IMR-90 (cell line): ENCODE data around the gene RIBC1. TPM values are rescaled to one million over a fixed set of nuclear protein-coding genes. Genes with fewer than 3 reads are reported as not detected.

Experiments used
- ATAC-seq: fragments of 200-7000 bp; cut with Tn5 transposase; 2 replicates; pipeline ENCODE4 v1.9.1; 2020; ENCODE audit warnings: low read depth, mild to moderate bottlenecking, moderate library complexity
- BruUV-seq: library from RNA; stranded (reverse); fragments of 400-500 nt; replicated peaks from 2 replicates; lab custom pipeline; 2021; lab: Mats Ljungman, UMichigan
- CTCF ChIA-PET: fragments of 300-600 bp; formaldehyde crosslinking; extraction: SDS; loops from one replicate; lab custom pipeline; 2021; ENCODE audit warnings: antibody characterized with exemption; lab: Yijun Ruan, JAX
- POLR2A ChIA-PET: fragments of 300-600 bp; sonication (Branson Sonifier 250); formaldehyde crosslinking; loops from one replicate; lab custom pipeline; 2022; ENCODE audit warnings: antibody characterized with exemption; ENCODE audit not compliant: unreplicated experiment; lab: Charles Lee
- DNase-seq: peaks from one replicate; pipeline ENCODE4 v3.0.0; 2013
- H2AFZ ChIP-seq: replicated peaks from 2 replicates; pipeline ENCODE3; 2013; ENCODE audit warnings: low read length, mild to moderate bottlenecking; ENCODE audit not compliant: poor library complexity
- H2AK5ac ChIP-seq: 2 replicates; pipeline ENCODE4 v1.6.1; 2013; ENCODE audit warnings: low read depth, low read length, inconsistent platforms
- H2AK9ac ChIP-seq: replicated peaks from 2 replicates; pipeline ENCODE3; 2013; ENCODE audit warnings: mild to moderate bottlenecking, low read depth, low read length, moderate library complexity; ENCODE audit not compliant: poor library complexity
- H2BK120ac ChIP-seq: 2 replicates; pipeline ENCODE4 v1.6.1; 2013; ENCODE audit warnings: low read depth, low read length, inconsistent platforms
- H2BK15ac ChIP-seq: 3 replicates; pipeline ENCODE4 v1.6.1; 2013; ENCODE audit warnings: low read depth, low read length, inconsistent platforms
- H2BK20ac ChIP-seq: 2 replicates; pipeline ENCODE4 v1.6.1; 2013; ENCODE audit warnings: low read depth, mild to moderate bottlenecking, inconsistent platforms, low read length, moderate library complexity
- H2BK5ac ChIP-seq: 2 replicates; pipeline ENCODE4 v1.6.1; 2013; ENCODE audit warnings: mild to moderate bottlenecking, low read depth, low read length, inconsistent platforms; ENCODE audit not compliant: poor library complexity, severe bottlenecking
- H3K14ac ChIP-seq: replicated peaks from 2 replicates; pipeline ENCODE4 v1.6.1; 2013; ENCODE audit warnings: low read depth, low read length, inconsistent platforms
- H3K18ac ChIP-seq: 2 replicates; pipeline ENCODE4 v1.6.1; 2013; ENCODE audit warnings: low read depth, low read length, control low read depth
- H3K23ac ChIP-seq: 2 replicates; pipeline ENCODE4 v1.6.1; 2013; ENCODE audit warnings: low read depth, low read length, inconsistent platforms
- H3K27ac ChIP-seq: 2 replicates; pipeline ENCODE4 v1.5.1; 2013; ENCODE audit warnings: mild to moderate bottlenecking, control low read depth, low read length; ENCODE audit not compliant: insufficient read depth
- H3K27me3 ChIP-seq: 2 replicates; pipeline ENCODE4 v1.6.1; 2013; ENCODE audit warnings: low read length; ENCODE audit not compliant: control insufficient read depth, insufficient read depth
- H3K36me3 ChIP-seq: 2 replicates; pipeline ENCODE4 v1.6.1; 2013; ENCODE audit warnings: low read length, mixed read lengths; ENCODE audit not compliant: control insufficient read depth, insufficient read depth
- H3K4ac ChIP-seq: 2 replicates; pipeline ENCODE4 v1.6.1; 2013; ENCODE audit warnings: low read depth, low read length, inconsistent platforms
- H3K4me1 ChIP-seq: 2 replicates; pipeline ENCODE4 v1.6.1; 2013; ENCODE audit warnings: low read length, mixed read lengths; ENCODE audit not compliant: control insufficient read depth, insufficient read depth
- H3K4me2 ChIP-seq: 2 replicates; pipeline ENCODE4 v1.6.1; 2013; ENCODE audit warnings: low read depth, mild to moderate bottlenecking, control low read depth, low read length, moderate library complexity
- H3K4me3 ChIP-seq: 2 replicates; pipeline ENCODE4 v1.5.1; 2013; ENCODE audit warnings: low read depth, mild to moderate bottlenecking, control low read depth, low read length, moderate library complexity; ENCODE audit not compliant: insufficient read depth
- H3K56ac ChIP-seq: 2 replicates; pipeline ENCODE4 v1.6.1; 2013; ENCODE audit warnings: low read length, inconsistent platforms; ENCODE audit not compliant: insufficient read depth; ENCODE audit errors: extremely low read depth
- H3K79me1 ChIP-seq, 2 experiments: 2 replicates each; pipeline ENCODE4 v1.6.1; 2013; ENCODE audit warnings: low read length in 2 of 2, inconsistent platforms in 1 of 2, low read depth in 1 of 2
- H3K9ac ChIP-seq: 2 replicates; pipeline ENCODE4 v1.6.1; 2013; ENCODE audit warnings: low read depth, low read length, control low read depth
- H3K9me1 ChIP-seq: 2 replicates; pipeline ENCODE4 v1.6.1; 2013; ENCODE audit warnings: low read length, inconsistent platforms; ENCODE audit not compliant: insufficient read depth
- H3K9me3 ChIP-seq: 2 replicates; pipeline ENCODE4 v1.6.1; 2013; ENCODE audit warnings: low read length; ENCODE audit not compliant: control insufficient read depth, insufficient read depth
- H4K20me1 ChIP-seq: 2 replicates; pipeline ENCODE4 v1.6.1; 2013; ENCODE audit warnings: low read length, inconsistent platforms; ENCODE audit not compliant: insufficient read depth
- H4K5ac ChIP-seq: 2 replicates; pipeline ENCODE4 v1.6.1; 2013; ENCODE audit warnings: mild to moderate bottlenecking, low read depth, low read length, control low read depth
- H4K8ac ChIP-seq, 2 experiments: 2 replicates each; pipeline ENCODE4 v1.6.1; 2013; ENCODE audit warnings: low read depth in 2 of 2, low read length in 2 of 2, control low read depth in 1 of 2, inconsistent platforms in 1 of 2
- H4K91ac ChIP-seq: 2 replicates; pipeline ENCODE4 v1.6.1; 2013; ENCODE audit warnings: low read depth, low read length, inconsistent platforms; ENCODE audit not compliant: insufficient read depth
- CEBPB ChIP-seq: IDR thresholded peaks from 2 replicates; pipeline ENCODE4 v1.6.1; 2012; ENCODE audit warnings: low read depth, low read length, improper control_type of control experiment
- MXI1 ChIP-seq: IDR thresholded peaks from 2 replicates; pipeline ENCODE4 v1.6.1; 2012; ENCODE audit warnings: low read depth, mild to moderate bottlenecking, low read length, moderate library complexity, borderline replicate concordance
- WGBS, 2 experiments: methylation state at CpG; one replicate each; pipeline versions ENCODE4 v1.1.5 to v1.1.7; 2013; ENCODE audit warnings: missing lambda C conversion rate in 2 of 2; ENCODE audit not compliant: insufficient read length in 1 of 2; ENCODE audit errors: extremely low coverage in 2 of 2; 5-methylcytosine and 5-hydroxymethylcytosine counted together
- dilution Hi-C: fragments of 300-500 bp; cut with HindIII; formaldehyde crosslinking; loops from one replicate; pipeline ENCODE4 v1.14.3; 2018; ENCODE audit warnings: low sequenced_read_pairs; ENCODE audit not compliant: unreplicated experiment
- in situ Hi-C: fragments of 300-500 bp; cut with MboI; formaldehyde crosslinking; loops from 3 replicates; pipeline ENCODE4 v1.14.3; 2019; ENCODE audit warnings: low sequenced_read_pairs, inconsistent platforms, mixed read lengths
- intact Hi-C: fragments of 100-400 bp; cut with micrococcal nuclease; formaldehyde crosslinking; loops from 2 replicates; pipeline ENCODE4 v1.10.0; 2022
- polyA plus RNA-seq, 3 experiments: library from polyadenylated mRNA; depleted of rRNA; stranded (reverse); fragments of >200 nt; gene quantifications; 2 replicates each; pipeline ENCODE4 v1.2.3, GENCODE V29; 2012; ENCODE audit warnings: low replicate concordance in 1 of 3
- total RNA-seq: library from RNA; depleted of rRNA; stranded (reverse); fragments of >200 nt; gene quantifications from 2 replicates; pipeline ENCODE4 v1.2.3, GENCODE V29; 2012

The RIBC1 gene
- total and polyA plus RNA-seq, 2 of the 4 experiments (the other 2 are of a cell fraction) = 0.31 to 0.36 TPM

DNA sequence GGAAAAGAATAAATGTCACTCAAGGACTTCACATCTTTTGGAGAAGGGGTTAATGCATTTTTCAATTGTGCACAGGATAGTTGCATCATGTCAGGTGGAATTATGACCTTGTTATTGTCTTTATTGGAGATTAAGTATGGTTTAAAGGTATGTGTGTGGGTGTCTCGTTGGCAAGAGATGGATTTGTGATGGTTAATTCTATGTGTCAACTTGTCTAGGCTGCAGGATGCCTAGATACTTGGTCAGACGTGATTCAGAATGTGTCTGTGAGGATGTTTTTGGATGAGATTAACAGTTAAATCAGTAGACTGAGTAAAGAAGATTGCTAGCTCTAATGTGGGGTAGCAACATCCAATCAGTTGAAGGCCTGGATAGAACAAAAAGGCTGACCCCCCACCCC lies 53.7 kb downstream of the RIBC1 start:
- no peak overlapping the region for H4K91ac ChIP-seq
- BruUV-seq = no TSS peak
- DNase-seq = peak; percentile 72
- H3K4ac ChIP-seq = no peak overlapping the region
- intact Hi-C loops (no loop called here), in situ Hi-C loops (no loop called here), dilution Hi-C loops (no loop called here)
- H3K27ac ChIP-seq = no peak overlapping the region
- no peak overlapping the region for H4K8ac ChIP-seq
- TF ChIP-seq MXI1 (no peak), CEBPB (peak; percentile 78)
- no peak overlapping the region for H3K14ac ChIP-seq
- H3K56ac ChIP-seq = no peak overlapping the region
- H4K5ac ChIP-seq = no peak overlapping the region
- no CpG with 5 or more reads among the region's 2 CpGs for WGBS, 2 experiments
- H3K79me1 ChIP-seq = no peaks in the 10 kb centered on the region
- no peak overlapping the region for H3K18ac ChIP-seq
- ChIA-PET CTCF (no interaction called here), POLR2A (no interaction called here)
- H2AFZ ChIP-seq = no peak overlapping the region
- no peak overlapping the region for H2AK5ac ChIP-seq
- H3K4me2 ChIP-seq = no peak overlapping the region
- H2BK20ac ChIP-seq = no peak overlapping the region
- H2BK15ac ChIP-seq = no peak overlapping the region
- no peak overlapping the region for H3K4me3 ChIP-seq
- H3K27me3 ChIP-seq = peaks cover 31% of the 10 kb centered on the region
- no peaks in the 10 kb centered on the region for H3K9me3 ChIP-seq
- H3K36me3 ChIP-seq = no peaks in the 10 kb centered on the region
- H3K4me1 ChIP-seq = no peaks in the 10 kb centered on the region; the same call in 1 of the 2 replicates
- no peak overlapping the region for H2AK9ac ChIP-seq
- peaks cover 3% of the 10 kb centered on the region; the same call in 1 of the 2 replicates for H3K9me1 ChIP-seq
- peak; percentile 42 for ATAC-seq
- no peaks in the 10 kb centered on the region for H4K20me1 ChIP-seq
- H2BK5ac ChIP-seq = no peak overlapping the region
- no peak overlapping the region for H3K9ac ChIP-seq
- H2BK120ac ChIP-seq = no peak overlapping the region
- no peak overlapping the region for H3K23ac ChIP-seq
